Activated naive CD8-positive, alpha-beta T cell treated with anti-CD3 and anti-CD28 coated beads for 36 hours (primary cell): ENCODE data around the gene MIOS. TPM values are rescaled to one million over a fixed set of nuclear protein-coding genes. Genes with fewer than 3 reads are reported as not detected.
"Not testable (repeated sequence)": the region's sequence is repeated elsewhere in the genome, so short reads cannot be mapped to it uniquely, and the experiment has no call there.

Experiments
- DNase-seq: peaks from one replicate; pipeline ENCODE4 v3.0.0; 2021
- H3K27ac Mint-ChIP-seq: one replicate; pipeline ENCODE4 v1.8.0; 2022; ENCODE audit warnings: mild to moderate bottlenecking, moderate library complexity, mixed read lengths
- H3K27me3 Mint-ChIP-seq: one replicate; pipeline ENCODE4 v1.8.0; 2022; ENCODE audit warnings: mild to moderate bottlenecking, mixed read lengths
- H3K36me3 Mint-ChIP-seq: one replicate; pipeline ENCODE4 v1.8.0; 2021; ENCODE audit warnings: mild to moderate bottlenecking, mixed read lengths
- H3K4me1 Mint-ChIP-seq: one replicate; pipeline ENCODE4 v1.8.0; 2021; ENCODE audit warnings: mixed read lengths
- H3K4me3 Mint-ChIP-seq: one replicate; pipeline ENCODE4 v1.8.0; 2022; ENCODE audit warnings: mild to moderate bottlenecking, moderate library complexity, mixed read lengths
- H3K9me3 Mint-ChIP-seq: one replicate; pipeline ENCODE4 v1.8.0; 2022; ENCODE audit warnings: mixed read lengths
- total RNA-seq, 2 experiments: library from RNA; stranded (reverse); gene quantifications; one replicate each; pipeline ENCODE4 v1.2.3, GENCODE V29; 2021

Gene MIOS
- total RNA-seq, 2 experiments from 2014 or later = 55.3 to 60.2 TPM

DNA sequence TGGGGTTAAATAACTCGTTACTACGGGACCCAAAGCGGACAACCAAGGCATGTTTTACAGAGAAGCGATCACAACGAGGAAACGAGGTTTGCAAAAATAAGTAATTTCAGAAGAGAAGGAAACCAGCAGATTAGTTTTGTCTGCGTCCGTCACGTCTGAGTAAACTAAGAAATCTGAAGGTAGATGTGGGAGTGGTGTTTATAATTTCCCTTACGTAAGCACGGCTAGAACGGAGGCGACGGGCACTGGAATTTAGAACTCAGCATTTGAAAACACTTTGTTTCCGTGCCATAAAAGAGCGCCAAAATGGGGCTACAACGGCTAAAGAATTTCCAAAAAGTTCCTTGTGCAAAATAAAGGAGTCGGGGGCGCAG lies 73.2 kb downstream of the MIOS start:
- Mint-ChIP-seq H3K4me3 (peak overlapping the region; percentile 95), H3K4me1 (peaks cover 25% of the 10 kb centered on the region), H3K9me3 (no peaks in the 10 kb centered on the region), H3K27me3 (no peaks in the 10 kb centered on the region), H3K36me3 (peaks cover 46% of the 10 kb centered on the region), H3K27ac (peak overlapping the region; percentile 100)
- peak; percentile 52 for DNase-seq

DNA sequence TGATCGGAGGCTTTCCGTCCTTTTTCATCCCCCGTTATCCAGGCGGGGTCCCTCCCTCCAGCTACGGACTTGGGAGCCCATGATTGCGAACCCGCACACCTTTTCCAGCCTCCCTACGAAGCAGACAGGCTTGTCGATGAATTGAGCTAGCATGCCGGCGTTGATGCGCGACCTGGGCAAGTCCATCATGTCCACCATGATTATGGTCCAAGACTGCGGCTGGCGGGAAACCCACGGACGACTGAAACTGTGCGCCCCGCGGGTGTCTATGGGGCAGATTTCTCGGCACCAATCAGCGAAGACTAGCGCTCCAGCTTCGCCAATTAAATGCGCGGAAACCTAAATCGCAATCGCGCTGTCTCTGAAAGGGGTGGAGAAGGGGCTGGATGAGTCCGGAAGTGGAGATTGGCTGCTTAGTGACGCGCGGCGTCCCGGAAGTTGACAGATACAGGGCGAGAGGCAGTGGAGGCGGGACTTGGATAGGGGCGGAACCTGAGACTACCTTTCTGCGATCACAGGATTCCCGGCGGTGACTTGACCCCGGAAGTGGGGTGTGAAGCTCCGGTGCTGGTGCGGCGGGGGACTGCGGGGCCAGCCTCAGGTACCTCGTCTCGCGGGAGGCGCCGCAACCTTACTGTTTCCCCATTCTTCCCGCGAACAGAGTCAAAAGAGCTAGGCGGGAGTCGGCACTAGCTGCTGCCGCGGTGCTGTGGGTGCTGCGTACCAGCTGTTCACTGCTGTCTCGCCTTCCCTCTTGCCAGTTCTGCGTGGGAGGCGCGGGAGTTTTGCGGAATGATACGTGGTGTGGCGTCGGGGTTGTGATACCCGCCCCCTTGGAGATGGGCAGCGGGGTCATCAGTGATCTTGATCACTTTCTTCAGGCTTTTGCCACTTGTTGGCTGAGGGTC lies 73.8 kb downstream of the MIOS start, which contains the start of gene UMAD1:
Gene UMAD1 (plus strand): TSS at position 532 of the 908 bp plus-strand sequence. CDS start 32,620 bp downstream, outside the sequence.
- Mint-ChIP-seq H3K27ac (peak within 1 kb of the TSS; percentile 100), H3K4me3 (peak within 1 kb of the TSS; percentile 95), H3K9me3 (no peaks in the 10 kb centered on the region), H3K4me1 (peaks cover 25% of the 10 kb centered on the region), H3K36me3 (peaks cover 49% of the 10 kb centered on the region), H3K27me3 (no peaks in the 10 kb centered on the region)
- DNase-seq = peak; percentile 97

DNA sequence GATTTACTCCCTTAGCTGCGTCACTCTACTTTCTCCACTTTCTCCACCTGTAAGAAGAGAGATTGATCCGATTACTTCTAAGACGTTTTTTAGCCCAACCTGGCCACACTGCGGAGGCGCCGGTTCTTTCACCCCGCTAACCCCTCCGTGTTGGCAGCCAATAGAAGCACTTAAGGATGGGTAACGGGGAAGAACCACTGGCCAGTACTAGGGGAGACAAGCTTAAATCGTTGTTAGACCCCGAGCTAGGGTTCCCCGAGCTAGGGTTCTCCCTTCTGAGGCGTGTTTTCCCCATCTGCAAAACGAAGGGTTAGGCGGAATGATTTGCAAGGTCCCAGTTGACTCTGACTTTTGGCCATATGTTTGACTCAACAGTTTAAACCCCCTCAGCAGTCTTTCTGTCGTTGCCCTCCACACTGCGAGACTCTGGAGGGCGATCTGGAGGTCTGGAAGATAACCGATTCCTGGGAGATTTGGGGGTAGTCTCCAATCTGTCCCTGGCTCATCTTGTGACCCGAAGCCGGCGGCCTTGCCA lies 74.5 kb downstream of the MIOS start:
- no peak for DNase-seq
- H3K9me3 Mint-ChIP-seq = peaks cover 3% of the 10 kb centered on the region
- peaks cover 29% of the 10 kb centered on the region for H3K4me1 Mint-ChIP-seq
- H3K36me3 Mint-ChIP-seq = peaks cover 52% of the 10 kb centered on the region
- peak overlapping the region; percentile 95 for H3K4me3 Mint-ChIP-seq
- H3K27me3 Mint-ChIP-seq = no peaks in the 10 kb centered on the region
- peak overlapping the region; percentile 100 for H3K27ac Mint-ChIP-seq

DNA sequence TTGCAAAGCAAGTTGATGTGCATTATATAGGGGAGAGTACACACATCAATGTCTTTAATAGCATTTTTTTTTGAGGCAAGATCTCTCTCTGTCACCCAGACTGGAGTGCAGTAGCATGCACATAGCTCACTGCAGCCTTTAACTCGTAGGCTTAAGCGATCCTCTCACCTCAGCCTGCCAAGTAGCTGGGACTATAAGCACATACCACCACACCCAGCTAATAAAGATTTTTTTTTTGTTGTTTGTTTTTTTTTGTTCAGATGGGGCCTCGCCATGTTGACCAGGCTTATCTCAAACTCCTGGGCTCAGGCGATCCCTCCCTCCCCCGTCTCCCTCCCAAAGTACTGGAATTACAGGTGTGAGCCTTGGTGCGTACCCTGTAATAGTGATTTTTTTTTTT lies 75.4 kb downstream of the MIOS start:
- H3K4me1 Mint-ChIP-seq = peaks cover 30% of the 10 kb centered on the region
- no peak for DNase-seq
- peak overlapping the region; percentile 16 for H3K27ac Mint-ChIP-seq
- peaks cover 54% of the 10 kb centered on the region for H3K36me3 Mint-ChIP-seq
- no peaks in the 10 kb centered on the region for H3K27me3 Mint-ChIP-seq
- H3K4me3 Mint-ChIP-seq = peak overlapping the region; percentile 95
- peaks cover 4% of the 10 kb centered on the region for H3K9me3 Mint-ChIP-seq

DNA sequence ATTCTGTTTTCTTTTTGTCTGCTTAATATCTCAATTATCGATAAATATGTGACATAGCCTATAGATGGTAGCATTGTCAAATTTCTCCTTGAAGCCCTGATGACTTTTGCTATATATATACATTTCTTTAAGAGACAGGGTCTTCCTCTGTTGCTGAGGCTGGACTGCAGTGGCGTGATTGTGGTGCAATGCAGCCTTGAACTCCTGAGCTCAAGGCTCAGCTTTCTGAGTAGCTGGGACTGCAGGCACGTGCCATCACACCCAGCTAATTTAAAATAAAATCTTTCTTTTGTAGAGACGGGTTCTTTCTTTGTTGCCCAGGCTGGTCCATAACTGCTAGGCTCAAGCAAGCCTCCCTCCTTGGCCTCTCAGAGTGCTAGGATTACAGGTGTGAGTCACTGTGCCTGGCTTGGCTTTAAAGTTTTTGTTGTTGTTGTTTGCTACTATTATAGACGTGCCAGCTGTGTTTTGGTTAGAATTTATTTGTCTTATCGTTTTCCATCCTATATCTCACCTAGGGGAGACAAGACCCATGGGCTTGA lies 80.9 kb downstream of the MIOS start:
- Mint-ChIP-seq H3K9me3 (peaks cover 4% of the 10 kb centered on the region), H3K4me3 (no peak overlapping the region), H3K27me3 (no peaks in the 10 kb centered on the region), H3K36me3 (peaks cover 36% of the 10 kb centered on the region), H3K4me1 (peaks cover 46% of the 10 kb centered on the region), H3K27ac (no peak overlapping the region)
- no peak for DNase-seq

DNA sequence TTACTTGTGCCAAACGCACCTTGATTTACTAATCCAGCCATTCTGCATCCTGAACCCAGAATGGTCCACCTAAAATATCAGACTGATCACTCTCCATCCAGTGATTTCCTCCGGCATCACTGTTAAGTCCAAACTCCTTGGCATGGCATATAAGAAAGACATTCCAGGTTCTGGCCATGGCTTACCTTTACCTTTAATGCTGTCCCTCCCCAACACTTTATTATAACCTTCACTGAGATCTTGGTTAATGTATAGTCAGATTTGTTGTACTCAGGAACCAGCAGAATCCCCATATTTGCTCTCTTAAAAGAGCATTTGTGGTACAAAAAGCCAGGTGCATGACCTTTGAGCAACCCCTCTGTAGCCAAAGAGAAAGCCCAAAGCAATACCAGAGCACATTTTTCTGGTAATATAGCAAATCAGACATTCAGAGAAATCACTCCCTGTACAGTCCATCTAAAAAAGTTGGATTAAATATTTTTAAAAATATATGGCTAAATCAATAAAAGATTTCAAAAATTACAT lies 84.1 kb downstream of the MIOS start:
- DNase-seq = no peak
- H3K9me3 Mint-ChIP-seq = peaks cover 2% of the 10 kb centered on the region
- no peak overlapping the region for H3K4me3 Mint-ChIP-seq
- no peaks in the 10 kb centered on the region for H3K27me3 Mint-ChIP-seq
- no peak overlapping the region for H3K27ac Mint-ChIP-seq
- peaks cover 14% of the 10 kb centered on the region for H3K36me3 Mint-ChIP-seq
- H3K4me1 Mint-ChIP-seq = peaks cover 46% of the 10 kb centered on the region

DNA sequence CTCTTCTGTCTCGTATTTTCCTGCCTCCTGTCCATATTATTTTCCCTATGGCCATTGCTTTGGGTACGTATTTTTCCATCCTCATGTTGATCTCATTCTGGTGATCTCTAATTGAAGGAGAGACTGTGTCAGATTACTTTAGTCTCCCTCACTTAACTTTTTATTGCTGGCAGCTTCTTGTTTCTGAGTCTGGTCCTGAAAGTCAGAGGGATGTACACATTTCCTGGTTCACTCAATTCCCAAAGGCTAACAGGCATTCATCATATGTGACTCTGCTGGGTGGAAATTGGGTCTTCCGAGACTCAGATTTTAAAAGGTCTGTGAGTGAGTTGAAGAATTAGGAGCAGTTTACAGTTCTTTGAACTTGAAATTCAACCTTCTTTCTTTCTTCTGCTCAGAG lies 84.8 kb downstream of the MIOS start:
- no peak for DNase-seq
- peaks cover 4% of the 10 kb centered on the region for H3K9me3 Mint-ChIP-seq
- peaks cover 14% of the 10 kb centered on the region for H3K36me3 Mint-ChIP-seq
- H3K4me3 Mint-ChIP-seq = no peak overlapping the region
- peaks cover 45% of the 10 kb centered on the region for H3K4me1 Mint-ChIP-seq
- H3K27me3 Mint-ChIP-seq = no peaks in the 10 kb centered on the region
- no peak overlapping the region for H3K27ac Mint-ChIP-seq

DNA sequence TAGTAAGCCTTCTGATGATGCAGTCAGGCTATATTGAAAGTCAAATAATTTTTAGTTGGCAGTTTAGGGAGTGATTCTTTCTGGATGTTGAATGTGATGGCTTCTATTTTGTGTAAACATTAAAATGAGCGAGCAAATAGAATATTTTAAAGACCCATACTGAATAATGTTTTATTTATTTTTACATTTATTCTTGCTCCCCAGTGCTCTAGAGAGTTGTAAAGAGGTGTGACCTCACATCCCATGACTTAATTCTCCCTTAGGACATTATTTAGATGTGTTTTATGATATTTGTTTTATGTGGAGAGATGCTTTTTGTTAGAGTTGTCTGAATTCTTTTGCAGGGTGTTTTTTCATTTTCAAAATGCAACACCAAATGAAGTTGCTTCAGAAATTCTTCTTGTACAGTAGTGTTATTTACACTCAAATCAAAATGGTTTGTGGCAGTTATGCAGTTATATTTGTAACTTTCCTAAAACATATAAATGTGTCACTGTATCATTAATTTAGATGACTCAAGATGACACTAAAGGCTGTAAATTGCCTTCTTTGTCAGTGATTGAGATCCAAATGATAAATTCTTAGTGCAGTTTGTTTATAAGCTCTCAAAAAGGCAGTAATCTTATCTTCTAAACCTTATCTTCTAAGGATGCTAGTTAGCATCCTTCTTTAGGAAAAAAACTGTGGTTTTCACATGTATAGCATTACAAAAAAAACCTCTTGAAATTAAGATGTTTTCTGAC lies 86.3 kb downstream of the MIOS start:
- peaks cover 41% of the 10 kb centered on the region for H3K4me1 Mint-ChIP-seq
- H3K4me3 Mint-ChIP-seq = no peak overlapping the region
- H3K9me3 Mint-ChIP-seq = peaks cover 15% of the 10 kb centered on the region
- DNase-seq = no peak
- H3K27me3 Mint-ChIP-seq = no peaks in the 10 kb centered on the region
- no peak overlapping the region for H3K27ac Mint-ChIP-seq
- H3K36me3 Mint-ChIP-seq = peaks cover 25% of the 10 kb centered on the region

DNA sequence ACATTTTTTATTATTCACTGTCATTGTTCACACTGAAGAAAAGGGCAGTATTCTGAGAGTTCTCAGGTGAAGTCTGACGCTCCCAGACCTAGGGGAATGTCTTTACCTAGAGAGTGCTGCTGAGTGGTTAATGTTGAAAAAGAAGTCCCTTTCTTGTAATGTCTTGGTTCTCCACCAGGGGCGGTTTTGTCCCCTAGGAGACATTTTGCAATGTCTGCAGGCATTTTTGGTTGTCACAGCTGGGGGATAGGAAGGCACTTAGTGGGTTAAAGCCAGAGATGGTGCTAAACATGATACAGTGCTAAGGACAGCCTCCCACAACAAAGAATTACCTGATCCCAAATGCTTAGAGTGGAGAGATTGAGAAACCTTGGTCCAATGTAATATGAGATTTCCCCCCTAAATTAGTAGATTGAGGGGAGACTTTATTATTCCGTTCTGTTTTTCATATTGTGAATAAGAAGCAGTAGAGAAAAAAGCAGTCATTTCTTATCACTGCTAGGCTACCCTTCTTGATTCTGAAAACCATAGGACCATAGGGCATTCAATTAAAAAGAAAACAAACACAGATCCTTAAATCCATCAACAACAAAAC lies 87.0 kb downstream of the MIOS start:
- Mint-ChIP-seq H3K27ac (no peak overlapping the region), H3K9me3 (peaks cover 22% of the 10 kb centered on the region), H3K4me3 (no peak overlapping the region), H3K4me1 (peaks cover 41% of the 10 kb centered on the region), H3K36me3 (peaks cover 32% of the 10 kb centered on the region), H3K27me3 (no peaks in the 10 kb centered on the region)
- DNase-seq = no peak

DNA sequence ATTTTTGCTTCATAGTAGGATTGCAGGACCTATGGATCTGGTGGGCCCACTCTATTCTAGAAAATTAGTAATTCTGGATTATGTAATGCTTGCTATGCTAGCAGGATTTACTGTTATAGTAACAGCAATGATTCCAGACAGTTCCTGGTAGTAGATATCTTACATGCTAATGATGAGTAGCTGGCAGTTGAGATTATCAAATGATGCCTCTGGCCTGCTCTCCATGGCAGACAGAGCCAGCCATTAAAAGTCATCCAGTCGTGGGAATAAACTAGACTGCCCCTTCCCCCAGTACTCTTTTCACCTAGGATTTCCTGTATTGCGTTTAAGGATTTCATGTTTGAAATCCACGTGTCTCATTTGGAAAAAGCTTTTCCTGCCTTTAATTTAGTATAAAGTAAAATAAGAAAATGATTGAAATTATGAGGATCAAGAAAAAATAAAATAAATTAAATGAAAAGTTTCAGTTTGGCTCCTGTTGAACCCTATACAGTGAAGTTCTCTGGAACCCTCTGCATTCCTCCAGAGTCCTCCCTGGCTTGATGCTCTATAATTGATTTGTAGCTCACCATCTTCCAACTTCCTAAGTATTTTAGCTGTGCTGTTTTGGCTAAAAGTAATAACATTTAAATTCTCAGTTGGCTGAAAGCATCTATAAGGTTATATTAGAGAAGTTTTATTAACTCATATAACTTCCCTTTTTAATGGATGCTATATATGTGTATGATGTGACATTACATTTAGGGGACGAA lies 88.5 kb downstream of the MIOS start:
- peaks cover 46% of the 10 kb centered on the region for H3K36me3 Mint-ChIP-seq
- no peaks in the 10 kb centered on the region for H3K27me3 Mint-ChIP-seq
- DNase-seq = no peak
- H3K4me3 Mint-ChIP-seq = no peak overlapping the region
- H3K27ac Mint-ChIP-seq = no peak overlapping the region
- peaks cover 36% of the 10 kb centered on the region for H3K4me1 Mint-ChIP-seq
- H3K9me3 Mint-ChIP-seq = peaks cover 36% of the 10 kb centered on the region

DNA sequence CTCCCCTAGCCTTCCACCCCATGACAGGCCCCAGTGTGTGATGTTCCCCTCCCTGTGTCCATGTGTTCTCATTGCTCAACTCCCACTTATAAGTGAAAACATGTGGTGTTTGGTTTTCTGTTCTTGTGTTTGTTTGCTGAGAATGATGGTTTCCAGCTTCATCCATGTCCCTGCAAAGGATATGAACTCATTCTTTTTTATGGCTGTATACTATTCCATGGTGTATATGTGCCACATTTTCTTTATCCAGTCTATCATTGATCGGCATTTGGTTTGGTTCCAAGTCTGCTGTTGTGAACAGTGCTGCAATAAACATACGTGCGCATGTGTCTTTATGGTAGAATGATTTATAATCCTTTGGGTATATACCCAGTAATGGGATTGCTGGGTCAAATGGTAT lies 89.8 kb downstream of the MIOS start:
- not testable (repeated sequence) for H3K27ac Mint-ChIP-seq, H3K4me3 Mint-ChIP-seq, DNase-seq, H3K27me3 Mint-ChIP-seq
- H3K4me1 Mint-ChIP-seq = peaks cover 34% of the 10 kb centered on the region
- H3K36me3 Mint-ChIP-seq = peaks cover 55% of the 10 kb centered on the region
- H3K9me3 Mint-ChIP-seq = peaks cover 36% of the 10 kb centered on the region
